Fibroblast of the aortic adventitia (primary cell): Measurements from ENCODE around the gene ITCH. TPM values are rescaled to one million over a fixed set of nuclear protein-coding genes. Genes with fewer than 3 reads are reported as not detected.
A peak's percentile ranks its signal among the peaks of the same experiment; 100 is the strongest.

ENCODE experiments used
- DNase-seq: peaks from one replicate; pipeline ENCODE4 v3.0.0-alpha.2; 2010; ENCODE audit warnings: low read depth
- H3K4me3 ChIP-seq: 2 replicates; pipeline ENCODE4 v1.5.1; 2011; ENCODE audit warnings: low read depth, mild to moderate bottlenecking, control low read depth, low read length, moderate library complexity
- CTCF ChIP-seq: IDR thresholded peaks from 2 replicates; pipeline ENCODE4 v1.5.1; 2011; ENCODE audit warnings: mild to moderate bottlenecking, low read length, control low read depth, inconsistent platforms; ENCODE audit not compliant: insufficient read depth
- total RNA-seq: library from RNA; depleted of rRNA; stranded (reverse); fragments of >200 nt; gene quantifications from 2 replicates; pipeline ENCODE4 v1.2.3, GENCODE V29; 2012; ENCODE audit warnings: low replicate concordance

ITCH gene
- total RNA-seq: 37.5 and 70.7 TPM in 2 replicates

- peak; percentile 94 for DNase-seq
- no peak for TF ChIP-seq CTCF
- peak within 1 kb of the TSS; percentile 85 for H3K4me3 ChIP-seq
Observed at GRCh38 chr20:34363062-34363464, at the start of gene ITCH. Gene ITCH (plus strand): TSS chr20:34363273. CDS start chr20:34393812, 30,539 bp downstream.

GRCh38 chr20:34315236-34315635, 47.8 kb upstream of the ITCH start:
- DNase-seq: no peak
- TF ChIP-seq CTCF: no peak
- no peak overlapping the region for H3K4me3 ChIP-seq

GRCh38 chr20:34316196-34316814, 46.8 kb upstream of the ITCH start:
- peak; percentile 36 for DNase-seq
- no peak overlapping the region for H3K4me3 ChIP-seq
- TF ChIP-seq CTCF: no peak

- TF ChIP-seq CTCF: no peak
- DNase-seq: no peak
- H3K4me3 ChIP-seq: no peak overlapping the region
Observed at GRCh38 chr20:34318609-34319443, 44.2 kb upstream of the ITCH start.

- no peak overlapping the region for H3K4me3 ChIP-seq
- DNase-seq: no peak
- no peak for TF ChIP-seq CTCF
Observed at GRCh38 chr20:34320861-34321260, 42.2 kb upstream of the ITCH start.

GRCh38 chr20:34322267-34323105, 40.6 kb upstream of the ITCH start:
- no peak overlapping the region for H3K4me3 ChIP-seq
- no peak for TF ChIP-seq CTCF
- DNase-seq: no peak
